ENCODE data around the gene INTS1.

Gene INTS1

GRCh38 chr7:1503816-1504775 is at the start of gene INTS1:
INTS1 (minus strand) TSS chr7:1504389; CDS start chr7:1503960, 429 bp downstream.
- DNase-seq = peak; percentile 86

- DNase-seq = no peak
Measured at GRCh38 chr7:1553512-1554210, 49.5 kb upstream of the INTS1 start.

GRCh38 chr7:1552200-1552599 is 48.0 kb upstream of the INTS1 start:
- DNase-seq = no peak

GRCh38 chr7:1550846-1551155 is 46.6 kb upstream of the INTS1 start:
- DNase-seq = no peak

- no peak for DNase-seq
Measured at GRCh38 chr7:1550005-1550845, 46.0 kb upstream of the INTS1 start.

- no peak for DNase-seq
Measured at GRCh38 chr7:1549357-1550004, 45.3 kb upstream of the INTS1 start.

GRCh38 chr7:1548944-1549343 is 44.8 kb upstream of the INTS1 start:
- DNase-seq = no peak

GRCh38 chr7:1548438-1548831 is 44.2 kb upstream of the INTS1 start:
- no peak for DNase-seq

- no peak for DNase-seq
Measured at GRCh38 chr7:1547777-1548437, 43.7 kb upstream of the INTS1 start.

GRCh38 chr7:1546909-1547776 is 43.0 kb upstream of the INTS1 start:
- DNase-seq = no peak

GRCh38 chr7:1546274-1546908 is 42.2 kb upstream of the INTS1 start:
- DNase-seq = no peak

- no peak for DNase-seq
Measured at GRCh38 chr7:1545417-1546246, 41.4 kb upstream of the INTS1 start.

GRCh38 chr7:1544896-1545416 is 40.8 kb upstream of the INTS1 start:
- DNase-seq = peak; percentile 14

GRCh38 chr7:1544178-1544895 is 40.1 kb upstream of the INTS1 start:
- peak; percentile 22 for DNase-seq

GRCh38 chr7:1543826-1544177 is 39.6 kb upstream of the INTS1 start:
- DNase-seq = no peak

- DNase-seq = peak; percentile 16
Measured at GRCh38 chr7:1542841-1543747, 38.9 kb upstream of the INTS1 start.

- DNase-seq = no peak
Measured at GRCh38 chr7:1542329-1542728, 38.1 kb upstream of the INTS1 start.

Measured in activated CD8-positive, alpha-beta memory T cell treated with anti-CD3 and anti-CD28 coated beads, Interleukin-2, amount 50 U/mL, for 4 hours (primary cell).